ENCODE data around the gene HELZ.
"Not testable (repeated sequence)": the region's sequence is repeated elsewhere in the genome, so short reads cannot be mapped to it uniquely, and the experiment has no call there.

HELZ gene, protein sequence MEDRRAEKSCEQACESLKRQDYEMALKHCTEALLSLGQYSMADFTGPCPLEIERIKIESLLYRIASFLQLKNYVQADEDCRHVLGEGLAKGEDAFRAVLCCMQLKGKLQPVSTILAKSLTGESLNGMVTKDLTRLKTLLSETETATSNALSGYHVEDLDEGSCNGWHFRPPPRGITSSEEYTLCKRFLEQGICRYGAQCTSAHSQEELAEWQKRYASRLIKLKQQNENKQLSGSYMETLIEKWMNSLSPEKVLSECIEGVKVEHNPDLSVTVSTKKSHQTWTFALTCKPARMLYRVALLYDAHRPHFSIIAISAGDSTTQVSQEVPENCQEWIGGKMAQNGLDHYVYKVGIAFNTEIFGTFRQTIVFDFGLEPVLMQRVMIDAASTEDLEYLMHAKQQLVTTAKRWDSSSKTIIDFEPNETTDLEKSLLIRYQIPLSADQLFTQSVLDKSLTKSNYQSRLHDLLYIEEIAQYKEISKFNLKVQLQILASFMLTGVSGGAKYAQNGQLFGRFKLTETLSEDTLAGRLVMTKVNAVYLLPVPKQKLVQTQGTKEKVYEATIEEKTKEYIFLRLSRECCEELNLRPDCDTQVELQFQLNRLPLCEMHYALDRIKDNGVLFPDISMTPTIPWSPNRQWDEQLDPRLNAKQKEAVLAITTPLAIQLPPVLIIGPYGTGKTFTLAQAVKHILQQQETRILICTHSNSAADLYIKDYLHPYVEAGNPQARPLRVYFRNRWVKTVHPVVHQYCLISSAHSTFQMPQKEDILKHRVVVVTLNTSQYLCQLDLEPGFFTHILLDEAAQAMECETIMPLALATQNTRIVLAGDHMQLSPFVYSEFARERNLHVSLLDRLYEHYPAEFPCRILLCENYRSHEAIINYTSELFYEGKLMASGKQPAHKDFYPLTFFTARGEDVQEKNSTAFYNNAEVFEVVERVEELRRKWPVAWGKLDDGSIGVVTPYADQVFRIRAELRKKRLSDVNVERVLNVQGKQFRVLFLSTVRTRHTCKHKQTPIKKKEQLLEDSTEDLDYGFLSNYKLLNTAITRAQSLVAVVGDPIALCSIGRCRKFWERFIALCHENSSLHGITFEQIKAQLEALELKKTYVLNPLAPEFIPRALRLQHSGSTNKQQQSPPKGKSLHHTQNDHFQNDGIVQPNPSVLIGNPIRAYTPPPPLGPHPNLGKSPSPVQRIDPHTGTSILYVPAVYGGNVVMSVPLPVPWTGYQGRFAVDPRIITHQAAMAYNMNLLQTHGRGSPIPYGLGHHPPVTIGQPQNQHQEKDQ (N-terminal part only)

DNA sequence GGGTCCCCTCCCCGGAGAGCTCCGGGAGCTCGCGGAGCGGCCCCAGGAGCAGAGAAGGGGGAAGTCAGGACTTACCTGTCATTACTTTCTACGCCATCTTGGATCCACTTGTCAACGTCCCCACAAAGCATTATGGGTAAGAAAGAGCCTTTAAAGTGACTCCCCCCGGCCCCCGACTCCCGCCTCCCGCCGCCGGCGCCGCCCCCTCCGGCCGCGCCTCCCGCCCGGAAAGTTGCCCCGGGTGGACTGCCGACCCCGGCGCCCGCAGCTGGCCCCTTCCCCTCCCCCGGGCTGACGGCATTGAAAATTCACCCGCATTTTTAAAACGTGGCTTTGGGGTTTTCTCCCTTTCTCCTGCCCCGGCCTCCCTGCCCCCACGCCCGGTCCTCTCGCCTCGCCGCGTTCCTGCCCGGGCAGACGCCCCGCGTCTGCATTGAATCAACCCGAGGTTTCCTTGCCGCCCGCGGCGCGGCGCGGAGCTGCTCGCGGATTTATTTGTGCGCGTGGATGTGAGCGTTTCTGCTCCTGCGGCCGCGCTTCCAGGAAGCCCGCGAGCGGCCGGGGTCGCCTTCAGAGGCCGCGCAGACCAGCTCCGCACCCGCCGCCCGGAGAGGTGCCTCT lies at the start of gene HELZ:
HELZ (minus strand) TSS at position 124 of the 621 bp plus-strand sequence. CDS start 26,392 bp downstream, outside the sequence.
- DNase-seq, result peak; percentile 85 to 86

DNA sequence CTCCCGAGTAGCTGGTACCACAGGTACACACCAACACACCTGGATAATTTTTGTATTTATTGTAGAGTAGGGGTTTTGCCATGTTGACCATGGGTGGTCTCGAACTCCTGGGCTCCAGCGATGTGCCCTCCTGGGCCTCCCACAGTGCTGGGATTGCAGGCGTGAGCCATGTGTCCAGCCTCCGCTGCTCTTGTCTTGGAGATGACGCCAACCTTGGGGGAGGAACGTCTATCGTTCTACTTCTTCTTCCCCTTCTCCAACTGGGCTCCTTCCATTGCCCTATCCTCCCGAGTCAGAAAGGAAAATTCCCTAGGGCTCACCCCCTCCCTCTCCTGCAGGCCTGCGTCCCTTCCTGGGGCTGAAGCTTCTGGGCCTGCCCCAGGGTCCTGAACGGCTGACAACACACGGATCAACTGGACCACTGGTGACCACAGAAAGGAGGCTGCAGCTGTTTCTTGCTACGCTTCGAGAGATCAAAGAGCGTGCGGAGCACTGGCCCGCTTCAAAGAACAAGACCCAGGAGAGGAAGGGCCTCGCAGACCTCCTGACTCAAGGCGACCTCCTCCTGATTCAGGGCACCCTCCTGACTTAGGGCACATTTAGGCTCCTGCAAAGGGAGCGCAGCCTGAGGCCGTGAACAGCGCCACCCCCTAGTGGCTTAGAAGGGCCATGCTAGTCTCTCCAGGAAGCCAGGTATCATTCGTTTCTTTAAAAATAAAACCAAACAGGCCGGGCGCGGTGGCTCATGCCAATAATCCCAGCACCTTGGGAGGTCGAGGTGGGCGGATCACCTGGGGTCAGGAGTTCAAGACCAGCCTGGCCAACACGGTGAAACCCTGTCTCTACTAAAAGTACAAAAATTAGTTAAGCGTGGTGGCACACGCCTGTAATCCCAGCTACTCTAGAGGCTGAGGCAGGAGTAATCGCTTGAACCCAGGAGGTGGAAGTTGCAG lies 48.5 kb upstream of the HELZ start:
- DNase-seq, result no peak

DNA sequence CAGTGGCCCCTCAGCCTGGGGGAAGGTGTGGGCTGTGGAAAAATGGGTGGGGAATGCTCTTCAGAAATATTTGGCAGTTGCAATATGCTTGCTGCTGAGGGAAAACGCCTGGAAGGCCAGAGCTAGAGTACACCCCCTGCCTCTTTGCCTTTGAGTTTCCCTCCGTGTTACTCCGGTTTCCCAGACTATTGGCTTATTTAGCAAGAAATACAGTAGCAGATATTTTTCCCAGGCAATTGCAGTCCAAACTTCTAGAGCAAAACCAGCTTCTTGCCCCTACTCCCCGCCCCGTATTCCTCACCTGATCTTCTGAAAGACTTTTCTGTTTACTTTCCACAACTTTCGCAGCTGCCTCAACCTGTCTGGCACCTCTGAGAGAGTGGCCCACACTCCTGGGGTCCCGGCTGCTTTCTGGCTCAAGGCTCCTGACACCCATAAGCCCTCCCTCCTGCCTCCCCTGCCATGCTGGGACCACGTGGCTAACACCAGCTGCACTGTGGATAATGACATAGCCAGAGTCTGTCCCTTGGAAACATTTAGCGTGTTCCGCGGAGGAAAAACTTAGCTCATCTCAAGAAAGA lies 45.8 kb upstream of the HELZ start:
- DNase-seq, result no peak

DNA sequence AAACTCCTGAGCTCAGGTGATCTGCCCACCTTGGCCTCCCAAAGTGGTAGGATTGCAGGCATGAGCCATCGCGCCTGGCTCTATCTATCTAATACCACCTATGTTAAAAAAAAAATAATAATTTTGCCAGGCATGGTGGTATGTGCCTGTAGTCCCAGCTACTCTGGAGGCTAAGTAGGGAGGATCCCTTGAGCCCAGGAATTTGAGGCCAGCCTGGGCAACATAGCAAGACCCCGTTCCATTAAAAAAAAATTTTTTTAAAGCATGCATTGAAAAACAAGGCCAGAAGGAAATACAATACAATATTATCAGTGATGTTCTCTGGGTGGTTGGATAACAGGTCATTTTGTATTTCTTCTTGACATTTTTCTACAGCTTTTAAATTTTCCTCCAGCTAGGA lies 45.2 kb upstream of the HELZ start:
- no peak for DNase-seq

DNA sequence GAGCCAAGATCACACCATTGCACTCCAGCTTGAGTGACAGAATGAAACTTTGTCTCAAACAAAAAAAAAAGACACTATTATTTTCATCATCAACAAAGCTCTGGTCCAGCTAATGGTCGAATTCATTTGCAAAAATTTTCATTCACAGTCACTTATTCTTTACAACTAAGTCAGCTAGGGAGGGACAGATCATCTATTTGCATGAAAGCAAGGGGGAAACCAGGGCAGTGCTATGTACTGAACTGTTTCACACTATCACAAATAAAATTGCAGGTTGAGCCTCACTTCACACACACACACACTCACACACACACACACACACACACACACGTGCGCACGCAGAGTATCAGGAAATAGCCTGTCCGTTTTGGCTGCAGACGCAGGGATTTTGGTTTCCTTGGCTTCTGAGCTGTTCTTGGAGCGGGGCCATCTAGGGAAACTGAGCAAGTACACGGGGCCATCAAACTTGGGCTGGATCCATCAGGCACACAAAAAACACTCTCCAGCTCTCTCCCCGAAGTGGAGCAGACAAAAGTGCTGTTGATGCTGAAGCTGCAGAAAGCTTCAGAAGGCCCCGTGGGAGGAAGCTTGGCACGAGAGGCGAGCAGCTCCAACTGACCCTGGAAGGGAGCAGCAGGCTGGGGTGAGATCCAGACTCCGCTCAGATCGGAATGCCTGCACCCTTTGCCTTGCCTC lies 44.3 kb upstream of the HELZ start:
- DNase-seq, result no peak

DNA sequence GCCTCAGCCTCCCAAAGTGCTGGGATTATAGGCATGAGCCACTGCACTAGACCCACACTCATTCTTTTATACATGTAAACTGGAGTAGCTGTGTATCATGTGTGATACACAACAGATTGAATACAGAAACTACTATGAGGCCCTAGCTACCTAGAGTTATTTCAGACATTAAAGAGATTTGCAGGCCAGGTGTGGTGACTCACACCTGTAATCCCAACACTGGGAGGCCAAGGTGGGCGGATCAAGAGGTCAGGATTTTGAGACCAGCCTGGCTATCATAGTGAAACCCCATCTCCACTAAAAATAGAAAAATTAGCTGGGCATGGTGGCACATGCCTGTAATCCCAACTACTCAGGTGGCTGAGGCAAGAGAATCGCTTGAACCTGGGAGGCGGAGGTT lies 41.8 kb upstream of the HELZ start:
- DNase-seq, result not testable (repeated sequence)

DNA sequence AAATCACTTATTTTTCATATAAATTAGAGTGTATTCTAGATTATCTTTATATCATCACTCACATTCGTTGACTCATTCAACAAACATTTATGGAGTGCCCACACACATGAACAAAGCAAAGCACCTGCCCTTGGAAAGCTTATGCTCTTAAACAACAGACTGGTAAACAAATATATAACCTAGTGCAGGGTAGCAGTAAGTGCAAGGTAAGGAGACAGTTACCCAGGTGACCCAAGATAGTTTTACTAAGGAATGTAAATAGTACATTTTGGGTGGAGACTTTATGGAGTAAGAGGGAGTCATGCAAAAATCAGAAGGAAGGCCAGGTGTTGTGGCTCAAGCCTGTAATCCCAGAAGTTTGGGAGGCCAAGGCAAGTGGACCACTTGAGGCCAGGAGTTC lies 40.4 kb upstream of the HELZ start:
- DNase-seq, result no peak

DNA sequence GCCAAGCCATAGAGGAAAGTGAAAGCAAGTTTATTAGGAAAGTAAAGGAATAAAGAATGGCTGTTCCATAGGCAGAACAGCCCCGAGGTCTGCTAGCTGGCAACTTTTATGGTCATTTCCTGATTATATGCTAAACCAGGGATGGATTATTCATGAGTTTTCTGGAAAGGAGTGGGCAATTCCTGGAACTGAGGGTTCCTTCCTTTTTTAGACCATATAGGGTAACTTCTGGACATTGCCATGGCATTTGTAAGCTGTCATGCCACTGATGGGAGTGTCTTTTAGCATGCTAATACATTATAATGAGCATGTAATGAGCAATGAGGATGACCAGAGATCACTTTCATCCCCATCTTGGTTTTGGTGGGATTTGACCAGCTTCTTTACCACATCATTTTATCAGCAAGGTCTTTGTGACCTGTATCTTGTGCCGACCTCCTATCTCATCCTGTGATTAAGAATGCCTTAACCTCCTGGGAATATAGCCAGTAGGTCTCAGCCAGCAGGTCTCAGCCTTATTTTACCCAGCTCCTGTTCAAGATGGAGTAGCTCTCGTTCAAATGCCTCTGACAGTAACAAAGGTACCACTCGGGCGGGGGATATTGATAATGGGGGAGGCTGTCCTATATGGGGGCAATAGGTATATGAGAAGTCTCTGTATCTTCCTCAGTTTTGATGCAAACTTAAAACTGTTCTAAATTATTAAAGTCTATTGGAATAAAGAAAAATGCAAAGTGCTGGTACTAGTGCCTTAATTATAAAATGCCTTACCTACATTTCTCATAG lies 38.9 kb upstream of the HELZ start:
- DNase-seq, result no peak

DNA sequence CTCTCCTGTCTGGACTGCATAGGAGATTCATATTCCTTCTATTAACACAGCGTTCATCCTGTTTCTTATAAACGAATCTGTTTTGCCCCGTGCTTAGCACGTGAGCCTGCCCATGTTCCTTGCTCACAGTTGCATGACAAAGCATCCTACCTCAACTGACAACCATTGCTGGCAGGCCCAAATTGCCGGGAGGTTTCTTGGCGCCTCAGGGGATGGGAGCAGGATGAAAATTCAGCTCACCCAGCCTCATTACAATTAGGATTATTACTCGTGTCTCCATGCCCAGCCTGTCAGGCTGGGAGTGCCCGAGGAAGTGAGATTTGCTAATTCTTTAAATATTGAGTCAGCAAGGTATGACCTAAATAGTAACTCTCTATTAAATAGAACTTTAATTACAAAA lies 36.7 kb upstream of the HELZ start:
- DNase-seq, result no peak

DNA sequence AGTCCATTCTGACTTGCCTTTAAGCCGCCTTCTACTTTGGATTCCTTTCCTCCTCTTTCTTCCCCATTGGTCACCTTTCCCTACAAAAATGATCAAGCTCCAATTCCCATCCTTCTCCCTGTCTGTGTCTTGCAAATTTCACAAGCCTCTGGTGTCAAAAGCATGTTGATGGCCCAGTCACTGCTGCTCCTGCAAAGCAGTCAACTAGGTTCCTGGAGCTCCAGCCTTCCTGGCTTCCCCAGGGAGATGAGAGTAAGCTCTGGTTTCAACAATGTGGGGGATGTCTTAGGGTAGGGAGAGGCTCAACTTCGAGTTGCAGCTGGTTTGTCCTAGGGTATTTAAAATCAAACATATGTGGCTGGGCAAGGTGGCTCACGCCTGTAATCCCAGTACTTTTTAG lies 36.1 kb upstream of the HELZ start:
- no peak for DNase-seq

DNA sequence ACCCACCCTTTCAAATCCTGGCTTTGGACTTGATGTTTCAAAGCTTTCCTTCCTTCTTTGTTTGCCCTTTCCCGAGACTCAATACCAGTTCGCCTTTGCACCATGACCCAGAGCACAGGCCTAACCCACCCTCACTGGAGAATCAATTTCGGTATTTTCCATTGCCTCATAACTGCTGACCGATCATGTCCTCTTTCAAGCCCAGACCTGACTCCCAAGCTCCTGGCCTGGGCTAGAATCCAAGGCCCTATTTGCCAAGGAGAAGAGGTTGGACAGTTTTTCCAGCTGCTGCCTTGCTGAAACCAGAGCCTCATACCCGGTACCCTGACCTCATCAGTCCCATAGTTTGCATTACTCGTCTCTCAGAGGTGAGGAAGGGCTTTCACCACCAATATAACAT lies 35.3 kb upstream of the HELZ start:
- DNase-seq, result no peak

DNA sequence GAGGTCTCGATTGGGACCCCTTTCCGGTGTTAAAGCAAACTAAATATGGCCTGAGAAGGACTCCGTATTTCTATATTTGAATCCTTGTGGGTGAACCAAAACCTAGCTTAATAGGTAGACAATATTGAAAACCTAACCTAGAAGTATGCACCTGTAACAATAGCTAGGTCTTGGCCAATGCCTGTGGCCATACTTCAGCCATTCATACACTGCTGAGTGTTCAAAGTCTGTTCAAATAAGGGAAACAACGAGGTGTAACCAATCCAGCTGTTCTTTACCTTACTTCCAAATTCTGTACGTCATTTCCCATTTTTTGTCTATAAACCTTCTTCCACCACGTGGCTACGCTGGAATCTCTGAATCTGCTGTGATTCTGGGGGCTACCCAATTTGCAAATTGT lies 34.1 kb upstream of the HELZ start:
- DNase-seq, result no peak

DNA sequence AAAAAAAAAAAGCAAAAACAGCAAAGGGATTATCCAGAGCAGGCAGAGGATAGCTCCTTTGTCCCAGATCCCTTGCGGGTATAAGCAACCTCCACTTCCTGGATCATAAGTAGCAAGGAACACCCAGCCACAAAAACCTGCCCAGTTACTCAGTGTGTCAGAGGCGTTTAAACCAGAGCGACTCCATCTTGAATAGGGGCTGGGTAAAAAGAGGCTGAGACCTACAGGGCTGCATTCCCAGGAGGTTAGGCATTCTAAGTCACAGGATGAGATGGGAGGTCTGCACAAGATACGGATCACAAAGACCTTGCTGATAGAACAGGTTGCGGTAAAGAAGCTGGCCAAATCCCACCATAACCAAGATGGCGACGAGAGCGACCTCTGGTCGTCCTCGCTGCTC lies 33.4 kb upstream of the HELZ start:
- DNase-seq, result no peak

DNA sequence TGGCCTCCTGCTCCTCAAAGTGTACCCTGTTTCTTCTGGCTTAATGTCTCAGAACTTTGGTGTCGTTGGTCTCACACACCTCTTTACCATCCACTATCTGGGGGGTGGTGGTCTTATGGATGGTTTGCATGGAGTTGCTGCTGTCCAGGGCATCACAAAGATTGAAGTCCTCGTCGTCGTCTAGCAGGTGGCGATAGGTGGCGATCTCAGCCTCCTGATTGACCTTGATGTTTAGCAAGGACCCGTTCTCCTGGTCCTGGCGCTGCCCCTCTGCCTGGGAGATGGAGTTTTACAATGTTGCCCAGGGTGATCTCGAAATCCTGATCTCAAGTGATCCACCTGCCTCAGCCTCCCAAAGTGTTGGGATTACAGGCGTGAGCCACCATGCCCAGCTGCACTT lies 31.1 kb upstream of the HELZ start:
- DNase-seq, result no peak

DNA sequence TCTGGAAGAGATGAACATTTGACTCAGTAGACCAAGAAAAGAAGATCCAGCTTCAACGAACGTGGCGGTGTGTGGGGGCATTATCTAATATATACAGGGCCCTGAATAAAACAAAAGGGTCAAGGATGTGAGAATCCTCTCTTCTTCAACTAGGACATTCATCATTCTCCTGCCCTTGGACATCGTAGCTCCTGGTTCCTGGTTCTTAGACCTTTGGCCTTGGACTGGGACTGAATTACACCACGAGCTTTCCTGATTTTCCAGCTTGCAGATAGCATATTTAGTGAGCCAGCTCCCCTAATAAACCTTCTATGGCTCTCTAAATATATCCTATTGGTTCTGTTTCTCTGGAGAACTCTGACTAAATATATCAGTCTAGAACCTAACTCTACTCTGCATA lies 29.5 kb upstream of the HELZ start:
- no peak for DNase-seq

DNA sequence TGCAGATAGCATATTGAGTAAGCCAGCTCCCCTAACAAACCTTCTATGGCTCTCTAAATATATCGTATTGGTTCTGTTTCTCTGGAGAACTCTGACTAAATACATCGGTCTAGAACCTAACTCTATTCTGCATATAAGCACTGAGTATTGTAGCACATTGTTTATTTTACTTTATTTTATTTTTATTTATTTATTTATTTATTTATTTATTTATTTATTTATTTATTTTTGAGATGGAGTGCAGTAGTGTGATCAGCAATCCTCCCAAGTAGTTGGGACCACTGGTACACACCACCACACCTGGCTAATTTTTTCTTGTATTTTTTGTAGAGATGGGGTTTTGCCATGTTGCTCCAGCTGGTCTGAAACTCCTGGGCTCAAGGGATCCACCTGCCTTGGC lies 28.9 kb upstream of the HELZ start:
- DNase-seq, result no peak

DNA sequence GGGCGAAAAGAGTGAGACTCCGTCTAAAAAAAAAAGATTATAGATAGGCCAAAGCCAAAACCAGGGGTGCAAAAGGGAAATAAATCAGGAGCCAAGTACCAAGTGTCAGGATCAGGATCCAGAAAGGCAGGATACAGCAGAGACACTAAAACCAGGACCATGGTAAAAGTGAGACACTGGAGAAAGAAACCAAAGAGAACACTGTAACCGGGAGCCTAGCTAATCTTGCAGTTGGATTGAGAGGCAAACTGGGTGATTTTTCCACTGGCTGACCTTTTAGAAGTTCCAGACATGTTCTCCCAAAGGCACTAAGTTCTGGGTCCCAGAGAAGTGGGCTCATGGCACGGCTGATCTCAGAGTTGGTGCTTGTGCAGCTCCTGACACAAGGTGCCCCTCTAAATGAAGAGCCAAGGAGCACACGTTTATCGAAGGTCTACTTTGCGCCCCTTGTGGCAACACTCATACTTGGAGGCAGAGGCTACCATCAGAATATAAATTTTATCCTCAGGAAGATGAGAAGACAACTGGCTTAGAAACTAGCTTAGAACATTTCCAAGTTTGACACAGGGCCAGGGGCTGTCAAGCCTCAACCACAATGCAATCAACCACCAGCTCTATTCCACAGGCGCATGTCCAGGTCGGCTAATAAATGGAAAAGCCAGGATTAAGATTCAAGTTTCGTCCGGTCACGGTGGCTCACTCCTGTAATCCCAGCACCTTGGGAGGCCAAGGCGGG lies 27.5 kb upstream of the HELZ start:
- no peak for DNase-seq

DNA sequence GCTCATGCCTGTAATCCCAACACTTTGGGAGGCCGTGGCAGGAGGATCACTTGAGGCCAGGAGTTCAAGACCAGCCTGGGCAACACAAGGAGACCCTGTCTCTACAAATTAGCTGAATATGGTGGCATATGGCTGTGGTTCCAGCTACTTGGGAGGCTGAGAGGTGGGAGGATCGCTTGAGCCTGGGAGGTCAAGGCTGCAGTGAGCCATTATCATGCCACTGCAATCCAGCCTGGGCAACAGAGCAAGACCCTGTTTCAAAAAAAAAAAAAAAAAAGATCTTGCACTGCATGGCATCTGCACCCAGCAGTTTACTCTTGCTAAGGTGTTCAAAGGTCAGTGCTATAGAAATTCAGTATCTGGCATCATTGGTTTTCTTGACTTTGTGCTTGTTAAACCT lies 26.2 kb upstream of the HELZ start:
- not testable (repeated sequence) for DNase-seq

DNA sequence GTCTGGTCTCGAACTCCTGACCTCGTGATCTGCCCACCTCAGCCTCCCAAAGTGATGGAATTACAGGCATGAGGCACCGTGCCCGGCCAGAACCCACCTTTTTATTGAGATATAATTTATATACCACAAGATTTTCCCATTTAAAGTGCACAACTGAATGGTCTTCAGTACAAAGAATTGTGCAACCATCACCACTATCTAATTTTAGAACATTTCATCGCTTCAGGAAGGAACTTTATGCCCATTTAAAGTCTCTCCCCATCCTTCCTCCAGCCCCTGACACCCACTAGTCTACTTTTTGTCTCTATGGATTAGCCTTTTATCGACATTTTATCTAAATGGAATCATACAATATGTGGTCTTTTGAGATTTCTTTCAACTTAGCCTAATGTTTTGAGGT lies 25.4 kb upstream of the HELZ start:
- no peak for DNase-seq

Measured in NCI-H2081 (cell line).